H1 (cell line): ENCODE measurements around the gene THOP1. TPM values are rescaled to one million over a fixed set of nuclear protein-coding genes. Genes with fewer than 3 reads are reported as not detected.

Experiments
- BACH1 ChIP-seq: IDR thresholded peaks from 2 replicates; pipeline ENCODE4 v1.6.1; 2012; ENCODE audit warnings: low read length, improper control_type of control experiment
- CHD2 ChIP-seq: IDR thresholded peaks from 2 replicates; pipeline ENCODE4 v1.6.1; 2012; ENCODE audit warnings: low read length, improper control_type of control experiment
- CTCF ChIP-seq, 3 experiments: IDR thresholded peaks; 1 replicate in 2 of 3; 2 replicates in 1 of 3; pipeline versions ENCODE4 v1.5.1 to v1.6.1; 2011; ENCODE audit warnings: low read length in 3 of 3, mild to moderate bottlenecking in 3 of 3, inconsistent platforms in 2 of 3, low read depth in 1 of 3, moderate library complexity in 1 of 3; ENCODE audit not compliant: insufficient read depth in 1 of 3; ENCODE audit errors: control extremely low read depth in 1 of 3
- EP300 ChIP-seq, 2 experiments: IDR thresholded peaks; 1 replicate in 1 of 2; 2 replicates in 1 of 2; pipeline ENCODE4 v1.6.1; 2011 to 2012; ENCODE audit warnings: low read depth in 2 of 2, low read length in 2 of 2, mild to moderate bottlenecking in 2 of 2, borderline replicate concordance in 1 of 2, inconsistent platforms in 1 of 2, moderate library complexity in 1 of 2
- EZH2 ChIP-seq: fragments of 200-600 bp; sonication (generic); IDR thresholded peaks from 2 replicates; pipeline ENCODE4 v1.7.1; 2012; ENCODE audit warnings: low read depth, mild to moderate bottlenecking, moderate library complexity, low read length, inconsistent platforms; ENCODE audit not compliant: severe bottlenecking
- HDAC2 ChIP-seq, 2 experiments: fragments of 300-600 bp in 1 of 2; sonication (generic) in 1 of 2; IDR thresholded peaks; 2 replicates each; pipeline ENCODE4 v1.6.1; 2011 to 2012; ENCODE audit warnings: low read depth in 2 of 2, low read length in 2 of 2, mild to moderate bottlenecking in 2 of 2, moderate library complexity in 2 of 2, borderline replicate concordance in 1 of 2, inconsistent platforms in 1 of 2
- KDM1A ChIP-seq: fragments of 200-600, 300-600 bp; sonication (generic); IDR thresholded peaks from 2 replicates; pipeline ENCODE4 v1.7.1; 2016; ENCODE audit warnings: mild to moderate bottlenecking, low read length, borderline replicate concordance
- KDM4A ChIP-seq: IDR thresholded peaks from one replicate; pipeline ENCODE4 v1.7.1; 2012; ENCODE audit warnings: low read depth, mild to moderate bottlenecking, moderate library complexity, low read length, inconsistent platforms; ENCODE audit not compliant: severe bottlenecking
- MAX ChIP-seq: IDR thresholded peaks from 2 replicates; pipeline ENCODE4 v1.6.1; 2012; ENCODE audit warnings: inconsistent platforms
- POLR2AphosphoS5 ChIP-seq: IDR thresholded peaks from 2 replicates; pipeline ENCODE4 v1.6.1; 2011; ENCODE audit warnings: low read depth, low read length
- RBBP5 ChIP-seq: IDR thresholded peaks from 2 replicates; pipeline ENCODE4 v1.7.1; 2012; ENCODE audit warnings: low read depth, mild to moderate bottlenecking, inconsistent platforms, low read length, moderate library complexity, borderline replicate concordance
- SIN3A ChIP-seq, 2 experiments: IDR thresholded peaks in 1 of 2; conservative IDR thresholded peaks in 1 of 2; 2 replicates each; pipeline ENCODE4 v1.6.1; 2011 to 2012; ENCODE audit warnings: low read length in 2 of 2, improper control_type of control experiment in 1 of 2, low read depth in 1 of 2, mild to moderate bottlenecking in 1 of 2
- SIX5 ChIP-seq: IDR thresholded peaks from 2 replicates; pipeline ENCODE4 v1.6.1; 2011; ENCODE audit warnings: mild to moderate bottlenecking, low read depth, low read length
- SP2 ChIP-seq: IDR thresholded peaks from 2 replicates; pipeline ENCODE4 v1.6.1; 2012; ENCODE audit warnings: mild to moderate bottlenecking, low read length, inconsistent platforms
- SP4 ChIP-seq: IDR thresholded peaks from 2 replicates; pipeline ENCODE4 v1.6.1; 2012; ENCODE audit warnings: low read length, inconsistent platforms
- SUZ12 ChIP-seq: fragments of 200-600 bp; sonication (generic); IDR thresholded peaks from 2 replicates; pipeline ENCODE4 v1.6.1; 2012; ENCODE audit warnings: mild to moderate bottlenecking, inconsistent platforms, low read length, moderate library complexity, mixed read lengths
- TBP ChIP-seq: IDR thresholded peaks from 2 replicates; pipeline ENCODE4 v1.6.1; 2011; ENCODE audit warnings: low read depth, low read length, improper control_type of control experiment
- TEAD4 ChIP-seq: IDR thresholded peaks from 2 replicates; pipeline ENCODE4 v1.6.1; 2012; ENCODE audit warnings: low read depth, low read length, inconsistent platforms, mixed read lengths
- polyA plus RNA-seq, 7 experiments: library from polyadenylated mRNA; depleted of rRNA in 3 of 7; stranded (reverse) in 5 of 7; unstranded in 2 of 7; fragments of >200 nt in 5 of 7; fragments of 200-250 nt in 2 of 7; gene quantifications; 1 replicate in 5 of 7; 2 replicates in 1 of 7; 4 replicates in 1 of 7; pipeline versions ENCODE4 v1.2.1 to v1.2.3, GENCODE V29; 2011 to 2013; ENCODE audit warnings: missing spikeins in 2 of 7, mixed read lengths in 2 of 7
- total RNA-seq: library from RNA; stranded (reverse); fragmentation: NEBNext Ultra II Directional; extraction: Animal tissue kit (Norgen Biotek cat#: 25700); gene quantifications from 2 replicates; pipeline ENCODE4 v1.2.1, GENCODE V29; 2021

Gene THOP1
- total and polyA plus RNA-seq, 2 of the 8 experiments (the other 6 are each of a cell fraction or from before 2014, with no cell fraction given), result 136 to 159 TPM

- TF ChIP-seq HDAC2 (IDR thresholded peaks at IDR 0.05; ENCODE audit: borderline replicate concordance in 1 of 2, low read depth in 2 of 2, low read length in 2 of 2), result peak; percentile 96 to 99
- TF ChIP-seq RBBP5, result peak; percentile 66; the same call in 1 of the 2 replicates
- peak; percentile 94 for TF ChIP-seq CHD2
- no peak for TF ChIP-seq EP300 (IDR thresholded peaks at IDR 0.05; ENCODE audit: borderline replicate concordance in 1 of 2, low read depth in 2 of 2, low read length in 2 of 2)
- TF ChIP-seq EZH2, result no peak
- no peak for TF ChIP-seq POLR2AphosphoS5
- TF ChIP-seq SIX5, result no peak
- TF ChIP-seq KDM4A, result peak; percentile 99
- TF ChIP-seq TEAD4, result no peak
- peak; percentile 33 to 59 (median 51) for TF ChIP-seq CTCF (IDR thresholded peaks at IDR 0.05; ENCODE audit: control extremely low read depth in 1 of 3, insufficient read depth in 1 of 3, low read depth in 1 of 3, low read length in 3 of 3)
- TF ChIP-seq BACH1, result peak; percentile 98
- TF ChIP-seq TBP, result peak; percentile 40; the same call in 1 of the 2 replicates
- TF ChIP-seq KDM1A, result no peak
- no peak; the same call in 1 of the 2 replicates for TF ChIP-seq SUZ12
- no peak for TF ChIP-seq SP4
- peak; percentile 45; the same call in 1 of the 2 replicates for TF ChIP-seq MAX
- peak in 1 of 2 experiments; percentile 53; a peak in 1 of 4 replicates for TF ChIP-seq SIN3A (conservative IDR thresholded peaks at IDR 0.05 in 1 of 2, IDR thresholded peaks at IDR 0.05 in 1 of 2; ENCODE audit: low read depth in 1 of 2, low read length in 2 of 2)
- peak; percentile 79 for TF ChIP-seq SP2
Observed at GRCh38 chr19:2840794-2841791, 55.8 kb downstream of the THOP1 start, which contains the start of gene ZNF555 (continued).
